Endodermal cell (in vitro differentiated cells): ENCODE measurements around the gene ARMC2. TPM values are rescaled to one million over a fixed set of nuclear protein-coding genes. Genes with fewer than 3 reads are reported as not detected.

Experiments
- DNase-seq: peaks from one replicate; pipeline ENCODE4 v3.0.0-alpha.2; 2017
- H3K27ac ChIP-seq: 2 replicates; pipeline ENCODE4 v1.5.1; 2013; ENCODE audit warnings: mild to moderate bottlenecking, low read depth, low read length, moderate library complexity
- H3K27me3 ChIP-seq: 2 replicates; pipeline ENCODE4 v1.6.1; 2013; ENCODE audit warnings: mild to moderate bottlenecking, low read length, moderate library complexity; ENCODE audit not compliant: insufficient read depth, control insufficient read depth, poor library complexity, severe bottlenecking
- H3K36me3 ChIP-seq: 2 replicates; pipeline ENCODE4 v1.7.0; 2013; ENCODE audit warnings: mild to moderate bottlenecking, low read length, moderate library complexity; ENCODE audit not compliant: control insufficient read depth, insufficient read depth
- H3K4me1 ChIP-seq: one replicate; pipeline ENCODE4 v1.7.0; 2013; ENCODE audit warnings: low read length; ENCODE audit not compliant: control insufficient read depth, insufficient read depth
- H3K4me3 ChIP-seq: 2 replicates; pipeline ENCODE4 v1.5.1; 2013; ENCODE audit warnings: mild to moderate bottlenecking, low read length, moderate library complexity
- H3K9ac ChIP-seq: 2 replicates; pipeline ENCODE4 v1.6.1; 2013; ENCODE audit warnings: mild to moderate bottlenecking, low read length, moderate library complexity; ENCODE audit not compliant: poor library complexity, severe bottlenecking; ENCODE audit errors: extremely low read depth
- H3K9me3 ChIP-seq: 2 replicates; pipeline ENCODE4 v1.6.1; 2013; ENCODE audit warnings: mild to moderate bottlenecking, low read length, moderate library complexity; ENCODE audit not compliant: control insufficient read depth
- H3K27ac Mint-ChIP-seq: 2 replicates; pipeline ENCODE4 v1.8.0; 2020; ENCODE audit warnings: mixed read lengths
- H3K27me3 Mint-ChIP-seq: 2 replicates; pipeline ENCODE4 v1.8.0; 2021; ENCODE audit warnings: mild to moderate bottlenecking, mixed read lengths; ENCODE audit not compliant: insufficient read depth
- H3K36me3 Mint-ChIP-seq: 2 replicates; pipeline ENCODE4 v1.8.0; 2020; ENCODE audit warnings: low read depth, mixed read lengths
- H3K4me1 Mint-ChIP-seq: 2 replicates; pipeline ENCODE4 v1.8.0; 2020; ENCODE audit warnings: mixed read lengths
- H3K4me3 Mint-ChIP-seq: 2 replicates; pipeline ENCODE4 v1.8.0; 2020; ENCODE audit warnings: mild to moderate bottlenecking, moderate library complexity, mixed read lengths
- H3K9me3 Mint-ChIP-seq: 2 replicates; pipeline ENCODE4 v1.8.0; 2020; ENCODE audit warnings: mild to moderate bottlenecking, mixed read lengths
- WGBS, 2 experiments: methylation state at CpG; one replicate each; pipeline versions ENCODE4 v1.1.5 to v1.1.7; 2013; ENCODE audit warnings: missing lambda C conversion rate in 2 of 2, mixed read lengths in 1 of 2; ENCODE audit not compliant: insufficient coverage in 1 of 2, insufficient read length in 1 of 2; 5-methylcytosine and 5-hydroxymethylcytosine counted together
- total RNA-seq, 2 donors: library from RNA; stranded (reverse); fragmentation: NEBNext Ultra II Directional in 1 of 2; extraction: Animal tissue kit (Norgen Biotek cat#: 25700) in 1 of 2; gene quantifications; 2 replicates in 1 of 2; 3 replicates in 1 of 2; pipeline ENCODE4 v1.2.1, GENCODE V29; 2021
- TF ChIP-seq, protein P1 (sequence below): fragments of 200-600 bp; sonication (generic); conservative IDR thresholded peaks from 2 replicates; pipeline ENCODE4 v1.5.0; 2021; ENCODE audit warnings: antibody characterized with exemption, mild to moderate bottlenecking

The ARMC2 gene
- total RNA-seq, 2 donors from 2014 or later, result 7.1 to 8.3 TPM

DNA sequence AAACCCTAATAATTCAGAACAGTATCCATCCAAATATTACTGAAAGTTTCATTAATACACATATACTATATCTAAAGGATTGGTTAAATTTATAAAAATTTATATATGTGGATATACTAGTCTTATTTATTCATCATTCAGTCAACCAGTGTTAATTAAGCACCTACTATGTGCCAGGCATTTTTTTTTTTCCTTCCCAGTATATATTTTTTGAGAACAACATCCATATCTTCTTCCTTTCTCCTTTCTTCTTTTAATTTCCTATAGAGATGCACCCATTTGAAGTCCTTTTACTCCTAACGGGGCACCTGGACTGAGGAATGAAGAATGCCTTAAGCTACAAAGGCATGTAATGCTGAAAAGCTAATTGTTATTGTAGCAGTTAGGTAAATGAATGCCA, 173.6 kb downstream of the ARMC2 start:
- H3K9ac ChIP-seq, result no peak overlapping the region
- H3K4me1 ChIP-seq, result no peaks in the 10 kb centered on the region
- no peaks in the 10 kb centered on the region for H3K9me3 ChIP-seq
- Mint-ChIP-seq H3K27me3 (no peaks in the 10 kb centered on the region), H3K9me3 (peaks cover 2% of the 10 kb centered on the region), H3K4me3 (no peak overlapping the region), H3K4me1 (peaks cover 9% of the 10 kb centered on the region), H3K27ac (no peak overlapping the region), H3K36me3 (no peaks in the 10 kb centered on the region)
- no peaks in the 10 kb centered on the region for H3K27me3 ChIP-seq
- no peak overlapping the region for H3K27ac ChIP-seq
- no peak for DNase-seq
- 96% methylated on average over 1 of the region's 1 CpG; no CpG with 5 or more reads in 1 of the 2 experiments for WGBS, 2 experiments
- TF ChIP-seq, protein P1, sequence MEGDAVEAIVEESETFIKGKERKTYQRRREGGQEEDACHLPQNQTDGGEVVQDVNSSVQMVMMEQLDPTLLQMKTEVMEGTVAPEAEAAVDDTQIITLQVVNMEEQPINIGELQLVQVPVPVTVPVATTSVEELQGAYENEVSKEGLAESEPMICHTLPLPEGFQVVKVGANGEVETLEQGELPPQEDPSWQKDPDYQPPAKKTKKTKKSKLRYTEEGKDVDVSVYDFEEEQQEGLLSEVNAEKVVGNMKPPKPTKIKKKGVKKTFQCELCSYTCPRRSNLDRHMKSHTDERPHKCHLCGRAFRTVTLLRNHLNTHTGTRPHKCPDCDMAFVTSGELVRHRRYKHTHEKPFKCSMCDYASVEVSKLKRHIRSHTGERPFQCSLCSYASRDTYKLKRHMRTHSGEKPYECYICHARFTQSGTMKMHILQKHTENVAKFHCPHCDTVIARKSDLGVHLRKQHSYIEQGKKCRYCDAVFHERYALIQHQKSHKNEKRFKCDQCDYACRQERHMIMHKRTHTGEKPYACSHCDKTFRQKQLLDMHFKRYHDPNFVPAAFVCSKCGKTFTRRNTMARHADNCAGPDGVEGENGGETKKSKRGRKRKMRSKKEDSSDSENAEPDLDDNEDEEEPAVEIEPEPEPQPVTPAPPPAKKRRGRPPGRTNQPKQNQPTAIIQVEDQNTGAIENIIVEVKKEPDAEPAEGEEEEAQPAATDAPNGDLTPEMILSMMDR, result no peak
- H3K36me3 ChIP-seq, result no peaks in the 10 kb centered on the region
- H3K4me3 ChIP-seq, result no peak overlapping the region

DNA sequence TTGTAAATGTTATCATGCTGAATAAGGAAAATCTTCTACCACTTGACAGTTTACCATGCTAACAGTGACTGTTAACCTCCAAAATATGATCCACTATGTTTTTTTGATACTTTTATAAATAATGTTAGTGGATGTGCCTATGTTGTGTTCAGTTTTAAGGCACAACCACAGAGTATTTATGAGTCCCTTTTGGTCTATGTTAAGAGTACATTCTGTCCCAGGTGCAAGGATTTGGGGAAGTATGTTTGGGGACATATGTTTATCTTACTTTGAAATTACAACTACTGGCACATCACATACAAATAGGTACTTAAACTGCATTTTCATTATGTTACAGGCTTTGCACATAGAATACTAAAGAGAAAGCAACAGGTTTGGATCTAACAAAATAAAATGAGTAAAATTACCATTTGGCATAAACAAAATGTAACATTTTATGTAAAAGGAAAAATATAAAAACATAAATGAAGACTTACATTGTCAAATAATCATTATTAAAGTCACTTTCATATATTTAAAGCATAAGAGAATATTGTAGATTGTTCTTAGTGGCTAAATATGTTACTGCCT, 175.2 kb downstream of the ARMC2 start:
- H3K4me1 ChIP-seq, result no peaks in the 10 kb centered on the region
- TF ChIP-seq, protein P1, result no peak

More for the DNA sequence above, 175.2 kb downstream of the ARMC2 start:
- no peak overlapping the region for H3K4me3 Mint-ChIP-seq
- H3K27ac Mint-ChIP-seq, result no peak overlapping the region
- peaks cover 9% of the 10 kb centered on the region for H3K4me1 Mint-ChIP-seq
- no peaks in the 10 kb centered on the region for H3K36me3 ChIP-seq
- no peaks in the 10 kb centered on the region for H3K27me3 ChIP-seq
- H3K9me3 ChIP-seq, result no peaks in the 10 kb centered on the region
- no peaks in the 10 kb centered on the region for H3K27me3 Mint-ChIP-seq
- no peaks in the 10 kb centered on the region for H3K36me3 Mint-ChIP-seq
- H3K9ac ChIP-seq, result no peak overlapping the region
- H3K4me3 ChIP-seq, result no peak overlapping the region
- H3K9me3 Mint-ChIP-seq, result peaks cover 2% of the 10 kb centered on the region
- DNase-seq, result no peak
- no peak overlapping the region for H3K27ac ChIP-seq

Other genes starting within 250 kb of the ARMC2 start
- gene SESN1, start 246.4 kb downstream of the ARMC2 start, total RNA-seq, result 10 to 100 TPM in 1 of 2 donors, 1 to 10 TPM in 1; 7.5 to 13.1 TPM
- gene CEP57L1, start 247.1 kb downstream of the ARMC2 start, total RNA-seq, result 10 to 100 TPM in 1 of 2 donors, 1 to 10 TPM in 1; 8.4 to 17.6 TPM